OCI-M2 (cell line): Measurements from ENCODE around the gene MRPS22.

ENCODE experiments used
- DNase-seq: peaks from one replicate; lab custom pipeline; 2025; ENCODE audit not compliant: unreplicated experiment; lab: John Stamatoyannopoulos, UW

The MRPS22 gene

DNA sequence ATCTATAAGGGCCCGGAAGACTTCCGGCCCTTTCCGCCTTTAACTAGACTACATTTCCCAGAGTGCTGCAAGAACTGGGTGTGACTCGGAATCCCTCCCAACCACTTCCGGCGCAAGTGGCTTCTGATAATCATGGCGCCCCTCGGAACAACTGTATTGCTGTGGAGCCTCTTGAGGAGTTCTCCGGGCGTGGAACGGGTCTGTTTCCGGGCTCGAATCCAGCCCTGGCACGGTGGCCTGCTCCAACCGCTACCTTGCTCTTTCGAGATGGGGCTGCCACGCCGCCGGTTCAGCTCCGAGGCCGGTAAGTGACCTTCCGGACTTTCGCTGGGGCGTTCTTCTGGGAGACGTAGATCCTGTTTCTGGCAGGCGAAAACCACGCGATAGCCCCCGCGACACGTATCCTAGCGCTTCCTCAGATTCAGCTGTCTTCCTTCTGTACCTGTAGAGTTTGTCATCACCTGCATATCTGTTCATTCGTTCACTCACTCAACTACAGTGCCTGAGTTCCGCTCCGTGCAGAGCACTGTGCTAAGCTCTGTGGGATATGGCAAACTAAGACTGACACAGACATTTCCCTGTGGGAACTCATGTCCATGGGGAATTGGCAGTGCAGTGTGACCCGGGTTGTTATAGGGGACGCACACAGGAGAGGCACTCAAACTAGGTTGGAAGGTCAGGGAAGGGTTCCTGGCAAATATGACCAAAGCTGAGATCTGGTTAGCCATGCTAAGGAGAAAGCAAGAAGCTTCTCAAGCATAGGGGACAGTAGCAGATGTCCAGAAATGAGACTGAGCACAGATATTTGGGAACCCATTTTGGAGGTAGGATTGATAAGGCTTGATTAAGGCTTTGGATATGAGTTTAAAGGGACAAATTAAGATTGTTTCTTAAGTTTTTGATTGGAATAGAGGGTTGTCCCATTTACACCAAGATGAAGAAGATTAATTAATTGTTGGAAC is at the start of gene MRPS22:
Gene MRPS22, plus strand, starts transcription at position 126 of the 962 bp plus-strand sequence. Its CDS starts 7 bp downstream, at position 133.
- peak; percentile 43 for DNase-seq

DNA sequence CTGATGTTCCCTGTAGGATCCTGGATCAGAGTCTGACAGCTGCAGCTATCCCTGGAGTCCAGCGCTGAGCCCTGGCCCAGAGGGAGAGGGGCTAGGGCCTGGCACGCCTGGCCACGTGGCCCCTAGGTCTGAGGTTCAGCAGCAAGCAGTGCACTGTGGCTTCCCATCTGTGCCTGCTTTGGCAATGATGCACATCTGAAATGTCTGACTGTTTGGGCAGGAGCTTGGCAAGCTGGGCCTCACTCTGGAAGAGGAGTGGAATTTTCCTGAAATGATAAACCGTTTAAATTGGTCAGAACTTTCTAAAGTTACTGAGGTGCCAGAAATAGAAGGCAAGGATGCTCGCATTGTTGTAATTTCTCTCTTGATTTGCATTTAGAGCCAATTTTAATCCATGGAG is 48.8 kb upstream of the MRPS22 start:
- DNase-seq: no peak

DNA sequence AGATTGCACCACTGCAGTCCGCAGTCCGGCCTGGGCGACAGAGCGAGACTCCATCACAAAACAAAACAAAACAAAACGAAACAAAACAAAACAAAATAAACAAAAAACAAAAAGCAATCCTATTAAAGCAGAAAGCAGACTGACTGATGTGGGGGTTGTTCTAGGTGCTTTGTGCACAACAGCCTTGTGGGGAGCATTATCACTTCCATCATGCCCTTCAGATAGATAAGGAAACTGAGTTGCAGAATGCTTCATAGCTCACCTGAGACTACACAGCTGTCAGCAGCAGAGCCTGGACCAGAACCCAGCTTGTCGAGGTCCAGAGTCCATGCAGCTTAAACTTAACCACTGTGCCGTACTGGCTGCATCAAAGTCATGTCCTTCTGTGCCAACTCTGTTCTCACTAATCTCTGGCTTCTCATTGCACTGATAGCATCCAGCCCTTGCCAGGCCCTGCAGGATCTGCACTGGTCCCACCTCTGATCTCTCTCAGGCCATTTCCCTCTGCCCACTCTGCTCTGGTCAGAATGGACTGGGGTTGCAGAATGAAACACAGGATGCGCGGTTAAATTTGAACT is 47.6 kb upstream of the MRPS22 start:
- no peak for DNase-seq

DNA sequence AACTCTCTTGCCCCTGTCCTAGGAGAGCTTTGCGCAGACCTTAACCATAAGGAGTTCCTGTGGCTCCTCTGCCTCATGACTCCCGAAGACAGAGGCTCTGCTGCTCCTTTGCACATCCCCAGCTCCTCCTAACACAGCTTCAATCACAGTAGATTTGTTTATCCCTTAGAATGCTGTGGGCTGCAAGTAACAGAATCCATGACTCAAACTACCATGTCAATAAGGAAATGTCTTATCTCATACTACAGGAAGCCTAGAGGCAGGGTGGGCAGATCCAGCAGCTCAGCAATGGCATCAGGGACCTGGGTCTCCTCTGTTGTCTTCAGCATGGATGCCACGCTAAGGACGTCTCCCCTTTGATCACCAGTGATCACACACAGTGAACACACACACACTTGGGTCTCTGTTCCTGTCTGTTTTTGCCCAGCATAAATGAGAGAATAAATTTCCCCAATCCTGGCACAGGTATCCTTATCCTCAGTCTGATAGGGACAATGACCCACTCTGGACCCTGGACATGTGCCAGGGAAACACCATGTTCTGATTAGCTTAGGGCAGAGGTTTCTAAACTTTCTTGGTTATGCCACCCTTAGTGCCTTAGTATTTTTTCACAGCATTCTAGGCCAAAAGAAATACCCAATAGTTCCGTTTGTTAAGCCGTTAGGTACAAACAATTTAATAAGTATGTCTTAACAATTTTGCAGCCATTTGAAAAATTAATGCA is 46.1 kb upstream of the MRPS22 start:
- DNase-seq: no peak

DNA sequence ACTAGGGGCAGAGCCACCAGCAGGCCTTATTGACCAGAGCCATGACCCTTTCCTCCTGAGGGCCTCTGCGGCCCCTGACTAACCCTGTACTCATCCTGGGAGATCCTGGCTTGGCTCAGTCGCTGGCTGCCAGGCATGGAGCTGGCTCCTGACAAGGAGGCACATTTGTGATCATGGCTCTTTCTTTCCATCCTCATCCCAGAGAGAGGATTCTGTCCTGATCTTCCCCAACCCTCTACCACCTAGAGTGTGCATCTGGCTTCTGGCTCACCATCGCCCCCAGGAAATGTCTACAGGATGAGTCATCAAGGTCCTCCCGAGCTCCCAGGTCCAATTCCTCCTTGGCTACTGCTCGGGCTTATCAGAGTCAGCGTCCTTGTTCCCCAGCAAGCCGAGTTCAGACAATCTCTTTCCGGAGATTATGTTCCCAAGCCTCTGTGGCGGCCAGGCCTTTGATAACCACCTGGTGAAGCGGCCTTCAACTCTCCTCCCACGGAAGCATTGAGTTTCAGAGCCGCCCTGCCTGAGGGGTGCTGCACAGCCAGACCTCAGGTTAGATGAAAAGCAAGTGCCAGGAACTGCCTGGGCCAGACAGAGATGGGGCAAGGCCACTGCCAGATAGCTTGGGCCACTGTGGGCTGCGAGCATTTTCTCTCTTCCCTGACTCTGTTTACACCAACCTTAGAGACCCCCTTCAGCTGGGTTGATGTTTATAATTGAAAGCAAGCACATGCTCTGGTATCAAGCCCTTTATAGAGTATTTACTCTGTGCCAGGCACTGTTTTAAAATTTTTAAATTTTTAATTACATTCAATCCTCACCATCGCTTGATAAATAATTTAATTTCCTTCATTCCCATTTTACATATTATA is 44.3 kb upstream of the MRPS22 start:
- DNase-seq: peak; percentile 37

DNA sequence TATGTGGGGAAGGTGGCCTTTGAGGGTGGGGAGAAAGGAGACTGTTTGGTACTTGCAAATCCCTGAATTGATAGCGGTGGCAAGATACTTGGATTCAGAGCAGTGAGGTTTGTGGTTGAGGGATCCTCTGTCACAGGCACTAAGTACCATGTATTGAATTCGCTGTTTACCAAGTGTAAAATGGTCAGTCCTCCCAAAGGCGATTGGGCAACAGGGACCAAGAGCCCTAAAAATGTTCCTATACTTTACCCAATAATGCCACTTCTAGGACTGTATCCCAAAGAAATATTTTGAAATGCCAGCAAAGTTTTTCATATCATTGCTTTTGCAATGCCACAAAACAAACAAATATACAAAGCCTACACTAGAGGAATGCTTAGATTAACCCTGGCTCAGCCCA is 43.4 kb upstream of the MRPS22 start:
- no peak for DNase-seq

DNA sequence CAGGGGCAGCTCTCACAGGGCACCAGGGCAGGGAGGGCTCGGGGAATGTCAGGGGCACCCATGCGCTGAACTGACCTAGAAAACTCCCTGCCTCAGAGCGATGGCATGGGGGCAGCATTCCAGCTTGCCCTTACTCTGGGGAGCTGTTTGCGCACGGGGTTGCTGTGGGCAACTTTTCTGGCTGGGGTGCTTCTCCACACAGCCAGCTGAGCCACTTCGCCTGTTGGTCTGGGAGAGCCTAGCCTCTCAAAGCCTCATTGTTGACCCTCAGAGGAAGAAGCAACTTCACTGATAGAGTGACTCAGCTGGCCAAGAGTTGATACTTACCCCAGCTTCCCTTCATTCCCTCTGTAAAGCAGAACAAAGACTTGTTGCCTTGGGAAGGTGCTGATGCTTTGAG is 42.6 kb upstream of the MRPS22 start:
- DNase-seq: no peak

DNA sequence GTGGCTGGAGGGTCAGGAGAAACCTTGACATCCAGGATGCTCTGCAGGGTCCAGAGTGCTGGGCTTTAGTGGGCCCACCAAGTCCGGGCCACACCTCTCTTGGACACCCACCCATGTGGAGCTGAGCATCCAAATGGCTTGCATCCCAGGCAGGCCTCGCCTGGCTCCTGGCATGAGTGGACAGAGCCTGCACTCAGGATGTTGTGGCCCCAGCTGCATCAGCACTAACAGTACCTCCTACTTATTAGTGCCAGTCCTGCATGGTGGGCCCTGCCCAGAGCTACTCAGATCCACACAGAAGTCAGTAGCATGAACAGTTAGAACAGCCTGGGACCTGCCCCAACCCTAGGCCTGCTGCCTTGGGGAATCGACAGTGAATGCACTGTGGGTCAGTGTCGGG is 42.2 kb upstream of the MRPS22 start:
- DNase-seq: no peak

DNA sequence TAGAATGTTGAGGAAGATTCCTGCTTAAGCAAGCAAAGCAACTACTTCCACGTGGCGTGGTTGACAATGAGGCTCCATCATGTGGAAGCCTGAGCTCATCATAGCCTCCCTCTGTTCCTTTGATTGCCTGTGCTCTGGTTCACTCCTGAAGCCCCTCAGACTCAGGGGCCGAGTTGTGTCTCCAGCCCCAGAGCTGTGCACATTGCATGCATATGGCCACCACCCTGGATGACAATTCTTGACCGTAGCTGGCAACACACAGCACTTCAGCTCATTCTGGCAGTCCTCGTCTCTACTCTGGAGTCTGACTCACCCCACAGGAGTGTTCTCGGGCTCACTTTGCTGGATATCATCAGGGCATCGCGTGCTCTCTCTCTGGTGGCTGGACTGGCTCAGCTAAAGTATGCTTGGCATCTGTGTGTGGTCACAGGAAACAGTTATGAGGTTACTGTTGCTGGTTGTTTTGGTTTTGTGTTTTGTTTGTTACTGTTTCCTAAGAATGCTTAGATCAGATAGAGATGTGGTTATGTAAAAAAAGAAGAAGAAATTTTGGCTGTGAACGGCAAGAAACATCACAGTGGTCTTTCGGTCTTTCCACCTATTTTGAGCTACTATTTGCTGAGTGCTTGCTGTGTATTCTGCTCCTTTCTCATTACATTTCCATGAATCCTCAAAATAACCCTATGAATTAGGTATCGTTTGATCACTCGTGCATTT is 41.6 kb upstream of the MRPS22 start:
- no peak for DNase-seq

DNA sequence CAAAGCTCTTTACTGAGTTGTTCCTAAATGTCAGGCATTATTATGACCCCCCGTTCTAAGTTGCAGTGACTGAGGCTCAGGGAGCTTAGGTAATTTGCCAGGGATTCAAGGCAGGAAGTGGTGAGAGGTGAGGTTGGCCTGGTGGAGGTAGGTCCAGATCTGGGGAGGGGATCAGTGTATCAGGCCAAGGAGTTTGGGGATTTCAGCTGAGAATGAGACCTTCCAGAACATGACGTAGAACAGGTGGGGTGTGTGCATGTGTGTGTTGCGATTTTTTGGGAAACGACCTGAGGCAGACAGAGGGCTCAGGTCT is 41.1 kb upstream of the MRPS22 start:
- no peak for DNase-seq

DNA sequence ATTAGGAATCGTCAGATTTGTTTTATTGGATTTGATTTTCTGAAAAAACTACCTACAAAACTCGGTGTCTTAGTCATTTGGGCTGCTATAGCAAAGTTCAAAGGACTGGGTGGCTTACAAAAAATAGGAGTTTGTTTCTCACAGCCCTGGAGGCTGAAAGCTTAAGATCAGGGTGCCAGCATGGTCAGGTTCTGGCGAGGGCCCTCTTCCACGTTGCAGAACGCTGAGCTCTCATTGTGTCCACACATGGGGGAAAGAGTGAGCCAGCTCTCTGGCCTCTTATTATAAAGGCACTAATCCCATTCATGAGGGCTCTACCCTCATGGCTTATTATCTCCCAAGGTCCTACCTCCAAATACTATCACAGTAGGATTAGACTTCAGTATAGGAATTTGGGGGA is 40.6 kb upstream of the MRPS22 start:
- DNase-seq: no peak

DNA sequence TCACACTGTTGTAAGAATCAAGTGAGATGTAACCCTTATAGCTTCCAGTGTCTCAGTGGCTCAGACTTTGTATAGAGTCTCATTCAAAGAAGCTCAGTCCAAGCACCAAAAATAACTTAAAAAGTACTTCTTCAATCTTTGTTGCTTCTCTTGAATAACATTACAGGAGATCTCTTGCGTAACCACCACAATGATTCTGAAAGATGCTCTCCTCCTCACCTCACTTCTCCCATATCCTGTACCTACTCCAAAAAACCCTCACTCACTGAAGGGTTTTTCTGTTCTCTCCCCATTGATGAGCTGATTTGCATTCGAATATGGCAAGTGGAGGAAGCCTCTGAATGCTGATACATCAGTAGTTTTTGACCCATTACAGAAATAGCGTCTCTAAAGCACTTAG is 39.4 kb upstream of the MRPS22 start:
- DNase-seq: no peak

DNA sequence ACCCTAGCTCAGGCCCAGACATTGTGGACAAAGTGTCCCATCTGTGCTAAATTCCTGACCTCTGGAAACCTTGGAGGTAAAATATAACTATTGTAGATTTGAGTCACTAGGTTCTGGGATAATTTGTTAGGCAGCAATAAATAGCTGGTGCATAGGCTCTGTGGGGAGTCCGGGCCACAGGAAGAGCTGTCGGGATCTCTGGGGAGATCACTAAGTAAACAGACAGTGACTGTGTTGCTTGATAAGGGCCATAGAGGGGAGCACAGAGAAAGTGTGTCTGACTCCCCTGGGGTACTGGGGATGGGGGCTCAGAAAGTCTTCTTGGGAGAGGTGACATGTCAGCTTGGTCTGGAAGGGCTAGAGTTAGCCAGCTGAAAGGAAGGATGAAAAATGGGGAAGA is 37.7 kb upstream of the MRPS22 start:
- DNase-seq: no peak

DNA sequence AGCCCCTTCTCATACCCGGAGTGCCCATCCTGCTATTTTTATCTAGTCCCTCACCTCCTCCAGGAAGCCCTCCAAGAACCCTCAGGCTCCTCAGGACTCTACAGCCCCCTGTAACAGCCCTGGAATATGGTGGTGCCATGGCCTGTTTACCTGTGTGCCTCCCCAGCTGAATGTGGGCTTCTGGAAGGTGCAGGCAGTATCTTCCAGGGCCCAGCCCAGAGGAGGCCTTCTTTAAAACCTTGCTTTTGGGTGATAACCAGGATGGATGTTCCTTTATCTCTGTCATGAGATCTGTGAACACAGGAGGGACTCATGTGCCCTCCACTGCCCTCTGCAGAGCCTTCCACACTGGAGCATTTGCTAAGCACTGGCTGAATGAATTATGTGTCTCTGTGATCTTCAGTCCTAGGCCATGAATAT is 36.7 kb upstream of the MRPS22 start:
- no peak for DNase-seq

DNA sequence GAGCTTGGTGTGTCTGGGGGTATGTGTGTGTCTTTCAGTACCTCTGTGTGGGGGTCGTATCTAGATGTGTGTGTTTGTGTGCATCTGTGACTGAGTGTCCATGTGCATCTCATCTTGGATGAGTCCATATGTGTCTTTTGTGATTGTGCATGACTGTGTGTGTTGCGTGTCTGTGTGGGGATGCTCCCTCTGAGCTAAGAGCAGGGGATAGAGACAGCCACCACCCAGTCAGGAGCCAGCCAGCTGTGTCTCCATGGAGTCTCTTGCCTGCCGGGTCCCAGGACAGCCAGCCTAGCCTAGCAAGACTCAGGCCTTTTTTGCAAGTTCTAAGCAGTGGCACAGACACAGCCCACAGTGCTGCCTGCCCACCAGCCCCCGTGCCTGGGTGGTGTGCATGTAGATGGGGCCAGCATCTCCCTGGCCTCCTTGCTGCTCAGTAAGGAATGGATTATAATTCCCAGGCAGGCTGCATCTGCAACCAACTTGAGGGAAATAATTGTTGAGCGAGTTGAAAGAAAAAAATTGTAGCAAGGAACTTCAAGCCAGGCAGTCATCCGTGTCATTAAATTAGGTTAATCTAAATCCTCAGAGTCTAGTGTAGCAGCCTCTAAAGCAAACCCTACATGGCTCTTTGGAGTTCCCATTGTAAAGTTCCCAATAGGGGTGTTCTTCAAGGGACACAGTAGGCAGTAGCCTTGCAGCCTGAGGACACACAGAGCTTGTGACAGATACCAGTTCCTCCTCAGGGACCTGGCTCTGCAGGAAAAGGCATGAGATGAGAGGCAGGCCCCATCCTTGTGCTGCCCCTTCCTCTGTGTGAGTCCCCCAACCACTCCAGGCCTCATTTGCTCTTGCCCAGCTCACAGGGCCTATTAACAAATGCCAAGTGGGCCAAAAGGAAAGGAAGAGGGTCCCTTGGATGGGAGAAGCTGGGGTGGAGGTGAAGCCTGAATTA is 35.9 kb upstream of the MRPS22 start:
- DNase-seq: no peak

DNA sequence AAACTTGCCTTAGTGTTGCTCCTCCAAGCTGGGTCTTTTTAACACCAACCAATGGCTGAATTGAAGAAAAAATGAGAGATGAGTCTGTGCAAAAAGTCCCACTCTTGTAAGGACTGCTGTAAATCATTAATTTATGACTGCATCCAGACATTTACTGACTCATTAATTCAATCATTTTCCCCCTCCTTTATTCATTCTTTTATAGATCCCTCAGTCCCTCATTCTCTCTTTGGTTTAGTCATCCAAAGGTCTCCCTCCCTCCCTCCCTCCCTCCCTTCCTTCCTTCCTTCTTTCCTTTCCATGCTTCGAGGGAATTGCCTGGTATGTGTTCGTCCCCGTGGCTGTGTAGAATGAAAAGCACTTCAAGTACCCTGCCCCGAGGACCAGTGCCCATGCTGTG is 35.3 kb upstream of the MRPS22 start:
- DNase-seq: no peak

DNA sequence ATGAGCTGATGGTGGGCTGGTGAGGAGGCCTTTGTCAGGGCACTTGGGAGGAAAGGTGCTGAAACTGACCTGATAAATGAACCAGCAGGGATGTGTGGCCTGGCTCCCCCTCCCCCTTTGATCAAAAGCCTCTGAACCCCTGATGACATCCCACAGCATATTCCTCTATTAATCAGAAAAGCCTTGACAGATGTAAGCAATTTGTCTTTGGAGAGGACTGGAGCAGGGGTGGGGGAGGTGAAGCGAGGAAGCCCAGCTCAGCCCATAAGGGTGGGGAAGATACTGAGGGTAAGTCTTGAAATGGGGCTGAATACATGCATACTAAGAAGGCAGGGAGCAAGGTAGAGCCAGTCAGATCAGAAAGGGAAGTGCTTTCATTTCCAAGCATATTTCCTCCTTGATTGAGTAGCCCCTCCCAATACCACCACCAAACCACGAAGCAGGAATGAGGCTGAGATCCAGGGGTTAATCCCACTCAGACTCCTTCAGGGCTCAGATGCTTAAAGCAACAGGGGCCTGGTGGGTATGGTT is 34.7 kb upstream of the MRPS22 start:
- DNase-seq: no peak

DNA sequence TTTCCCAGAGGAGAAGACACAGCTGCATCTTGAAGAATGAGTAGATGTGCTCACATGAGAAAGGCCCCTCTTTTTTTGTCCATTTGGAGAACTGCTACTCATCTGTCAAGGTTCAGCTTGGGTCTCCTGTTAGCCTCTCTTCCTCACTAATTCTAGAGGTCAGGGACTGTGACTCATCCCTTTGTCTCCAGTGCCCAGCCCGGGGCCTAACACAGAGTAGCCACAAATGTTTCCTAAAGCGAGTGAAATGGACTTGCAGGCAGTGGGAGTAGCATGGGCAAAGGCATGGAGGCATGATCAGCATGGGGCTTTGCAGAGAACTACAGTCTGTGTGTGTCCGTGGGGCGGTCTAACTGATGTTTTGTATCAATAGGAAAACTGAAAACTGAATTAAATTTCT is 33.9 kb upstream of the MRPS22 start:
- DNase-seq: no peak

DNA sequence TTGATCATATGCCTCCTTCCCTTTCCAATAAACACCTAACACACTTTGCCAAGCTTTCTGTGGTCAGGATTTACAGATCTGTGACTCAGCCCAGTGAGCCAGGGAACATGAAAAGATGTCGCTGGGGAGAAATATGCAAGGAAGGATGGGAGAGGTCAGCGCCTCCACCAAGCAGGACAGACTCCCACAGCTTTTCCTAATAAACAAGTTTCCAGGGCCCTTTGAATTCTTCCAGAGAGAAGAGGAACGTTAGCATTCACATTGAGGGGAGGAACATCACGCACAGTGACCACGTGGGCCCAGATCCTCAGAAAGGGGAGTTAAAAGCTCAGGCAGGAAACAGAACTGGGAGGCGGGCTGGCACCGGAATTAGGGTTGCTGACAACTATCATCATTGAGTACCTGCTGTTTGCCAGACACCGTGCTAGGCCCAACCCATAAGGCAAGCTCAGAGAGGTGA is 33.3 kb upstream of the MRPS22 start:
- DNase-seq: no peak
